ENCODE results near the gene SLC2A8. TPM values are rescaled to one million over a fixed set of nuclear protein-coding genes. Genes with fewer than 3 reads are reported as not detected.
A peak's percentile ranks its signal among the peaks of the same experiment; 100 is the strongest.

Gene SLC2A8
- total and polyA plus RNA-seq, 2 donors (not counting 1 experiment from before 2014, with no cell fraction given) = 8.3 to 14.2 TPM

- WGBS (ENCODE audit: insufficient coverage) = under 1% methylated on average over 70 of the region's 71 CpGs
- peak within 1 kb of the TSS; percentile 98 for H3K27ac Mint-ChIP-seq
- H4K20me1 ChIP-seq (ENCODE audit: control insufficient read depth, insufficient read depth, low read length, poor library complexity, severe bottlenecking) = peaks cover 42% of the 10 kb centered on the region
- peak within 1 kb of the TSS; percentile 96 for H2AFZ ChIP-seq (ENCODE audit: insufficient read depth, low read depth, low read length, poor library complexity, severe bottlenecking)
- H3K27ac ChIP-seq (ENCODE audit: low read length in 2 of 2) = peak within 1 kb of the TSS; percentile 84 to 85
- peak within 1 kb of the TSS; percentile 95 for H3K4me2 ChIP-seq (replicated peaks; ENCODE audit: low read depth, low read length, poor library complexity, severe bottlenecking)
- H3K4me1 ChIP-seq (ENCODE audit: control insufficient read depth in 2 of 2, insufficient read depth in 2 of 2, low read length in 2 of 2) = peaks cover 28 to 46% of the 10 kb centered on the region in 2 donors
- ChIA-PET POLR2A (interaction anchor here (0.5 to 2.8 kb wide), 11 partner anchors 27 to 739 kb away, joined by 3 to 21 read pairs (median 4); partner anchors contain the start of genes CDK9, SLC2A8 and ZNF79), CTCF (interaction anchor here (0.9 to 1.6 kb wide), 3 partner anchors 27 to 236 kb away, joined by 4 to 5 read pairs (median 5); partner anchors contain the start of genes SLC2A8 and ZNF79)
- H3K9ac ChIP-seq (ENCODE audit: low read length) = peak within 1 kb of the TSS; percentile 80
- peaks cover 0 to 53% of the 10 kb centered on the region in 2 experiments for H3K36me3 ChIP-seq (replicated peaks in 1 of 2; ENCODE audit: control extremely low read depth in 1 of 2, control insufficient read depth in 1 of 2, extremely low read depth in 1 of 2, insufficient read depth in 2 of 2, low read length in 1 of 2)
- peaks cover 58% of the 10 kb centered on the region for H3K4me1 Mint-ChIP-seq
- no peaks in the 10 kb centered on the region for H3K9me3 Mint-ChIP-seq (ENCODE audit: insufficient read depth)
- peak; percentile 79 for ATAC-seq (ENCODE audit: low read depth)
- H3K4me3 ChIP-seq (ENCODE audit: control extremely low read depth in 1 of 5, extremely low read depth in 1 of 5, insufficient read depth in 1 of 5, low read depth in 2 of 5, low read length in 4 of 5) = peak within 1 kb of the TSS; percentile 73 to 92 (median 82)
- intact Hi-C loops (cut with micrococcal nuclease) = loop anchor here (1.0 to 10.0 kb wide), 8 partner anchors 27 to 824 kb away; partner anchors contain the start of genes GOLGA2, NAIF1, PTRH1 and SLC25A25
- no peaks in the 10 kb centered on the region for H3K27me3 Mint-ChIP-seq
- DNase-seq = peak; percentile 98
- H3K9me3 ChIP-seq (ENCODE audit: control extremely low read depth in 1 of 3, control insufficient read depth in 2 of 3, insufficient read depth in 1 of 3, low read length in 2 of 3) = no peaks in the 10 kb centered on the region
- peaks cover 21% of the 10 kb centered on the region for H3K79me2 ChIP-seq (ENCODE audit: control insufficient read depth, insufficient read depth, low read length)
- no peak for TF ChIP-seq EZH2 (IDR thresholded peaks at IDR 0.05; ENCODE audit: borderline replicate concordance, insufficient read depth, low read depth, low read length, poor library complexity, severe bottlenecking)
- peak; percentile 26 for TF ChIP-seq CTCF (IDR thresholded peaks at IDR 0.05)
- peak within 1 kb of the TSS; percentile 97 for H3K4me3 Mint-ChIP-seq
- no peaks in the 10 kb centered on the region for H3K27me3 ChIP-seq (replicated peaks in 1 of 4; ENCODE audit: control extremely low read depth in 1 of 4, control insufficient read depth in 3 of 4, insufficient read depth in 4 of 4, low read length in 3 of 4)
Observed at GRCh38 chr9:127450830-127451607, 54.0 kb downstream of the SLC2A8 start, which contains the start of the genes LRSAM1 and RPL12. Gene LRSAM1 (plus strand): TSS chr9:127451510. CDS start chr9:127454528, 3,018 bp downstream. Gene RPL12 (minus strand): TSS chr9:127451406. CDS start chr9:127451317, 89 bp downstream.
